NB4 (cell line): ENCODE results near the gene IDS.
"Not testable (repeated sequence)": the region's sequence is repeated elsewhere in the genome, so short reads cannot be mapped to it uniquely, and the experiment has no call there.

ENCODE experiments used
- MAX ChIP-seq: IDR thresholded peaks from 2 replicates; pipeline ENCODE4 v1.6.1; 2011; ENCODE audit warnings: low read depth, low read length
- MYC ChIP-seq: IDR thresholded peaks from 2 replicates; pipeline ENCODE4 v1.6.1; 2011; ENCODE audit warnings: low read depth, low read length
- POLR2A ChIP-seq: IDR thresholded peaks from 2 replicates; pipeline ENCODE4 v1.6.1; 2011; ENCODE audit warnings: mild to moderate bottlenecking; ENCODE audit not compliant: insufficient read length; ENCODE audit errors: extremely low read depth
- TF ChIP-seq, protein P1 (sequence below): IDR thresholded peaks from one replicate; pipeline ENCODE4 v1.5.1; 2012; ENCODE audit warnings: low read depth, low read length

- TF ChIP-seq, protein P1, sequence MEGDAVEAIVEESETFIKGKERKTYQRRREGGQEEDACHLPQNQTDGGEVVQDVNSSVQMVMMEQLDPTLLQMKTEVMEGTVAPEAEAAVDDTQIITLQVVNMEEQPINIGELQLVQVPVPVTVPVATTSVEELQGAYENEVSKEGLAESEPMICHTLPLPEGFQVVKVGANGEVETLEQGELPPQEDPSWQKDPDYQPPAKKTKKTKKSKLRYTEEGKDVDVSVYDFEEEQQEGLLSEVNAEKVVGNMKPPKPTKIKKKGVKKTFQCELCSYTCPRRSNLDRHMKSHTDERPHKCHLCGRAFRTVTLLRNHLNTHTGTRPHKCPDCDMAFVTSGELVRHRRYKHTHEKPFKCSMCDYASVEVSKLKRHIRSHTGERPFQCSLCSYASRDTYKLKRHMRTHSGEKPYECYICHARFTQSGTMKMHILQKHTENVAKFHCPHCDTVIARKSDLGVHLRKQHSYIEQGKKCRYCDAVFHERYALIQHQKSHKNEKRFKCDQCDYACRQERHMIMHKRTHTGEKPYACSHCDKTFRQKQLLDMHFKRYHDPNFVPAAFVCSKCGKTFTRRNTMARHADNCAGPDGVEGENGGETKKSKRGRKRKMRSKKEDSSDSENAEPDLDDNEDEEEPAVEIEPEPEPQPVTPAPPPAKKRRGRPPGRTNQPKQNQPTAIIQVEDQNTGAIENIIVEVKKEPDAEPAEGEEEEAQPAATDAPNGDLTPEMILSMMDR, result not testable (repeated sequence)
- TF ChIP-seq MAX, POLR2A, MYC: not testable (repeated sequence)
Measured at GRCh38 chrX:149547782-149548181, 42.7 kb upstream of the IDS start.
